Activated naive CD4-positive, alpha-beta T cell treated with anti-CD3 and anti-CD28 coated beads, Interleukin-2, amount 50 U/mL, for 72 hours (primary cell): ENCODE data around the gene ACADS. TPM values are rescaled to one million over a fixed set of nuclear protein-coding genes. Genes with fewer than 3 reads are reported as not detected.
"Not testable (repeated sequence)": the region's sequence is repeated elsewhere in the genome, so short reads cannot be mapped to it uniquely, and the experiment has no call there.

Experiments used
- ATAC-seq, 2 donors: fragments of 150-1000 bp; cut with Tn5 transposase; 2 replicates each; pipeline ENCODE4 v1.10.0; 2021; ENCODE audit warnings: mild to moderate bottlenecking in 2 of 2, moderate library complexity in 2 of 2
- DNase-seq, 2 donors: peaks; one replicate each; pipeline ENCODE4 v3.0.0; 2021 to 2022; ENCODE audit warnings: low spot score in 2 of 2
- H3K27ac Mint-ChIP-seq, 2 donors: one replicate each; pipeline ENCODE4 v1.8.0; 2022; ENCODE audit warnings: mild to moderate bottlenecking in 2 of 2, mixed read lengths in 2 of 2
- H3K36me3 Mint-ChIP-seq, 2 donors: one replicate each; pipeline ENCODE4 v1.8.0; 2022; ENCODE audit warnings: mixed read lengths in 2 of 2
- H3K9me3 Mint-ChIP-seq, 2 donors: one replicate each; pipeline ENCODE4 v1.8.0; 2022; ENCODE audit warnings: mixed read lengths in 2 of 2
- total RNA-seq, 2 donors: library from RNA; stranded (reverse); gene quantifications; one replicate each; pipeline ENCODE4 v1.2.3, GENCODE V29; 2022

Gene ACADS
- total RNA-seq, 2 donors from 2014 or later: 15.9 to 24.5 TPM

DNA sequence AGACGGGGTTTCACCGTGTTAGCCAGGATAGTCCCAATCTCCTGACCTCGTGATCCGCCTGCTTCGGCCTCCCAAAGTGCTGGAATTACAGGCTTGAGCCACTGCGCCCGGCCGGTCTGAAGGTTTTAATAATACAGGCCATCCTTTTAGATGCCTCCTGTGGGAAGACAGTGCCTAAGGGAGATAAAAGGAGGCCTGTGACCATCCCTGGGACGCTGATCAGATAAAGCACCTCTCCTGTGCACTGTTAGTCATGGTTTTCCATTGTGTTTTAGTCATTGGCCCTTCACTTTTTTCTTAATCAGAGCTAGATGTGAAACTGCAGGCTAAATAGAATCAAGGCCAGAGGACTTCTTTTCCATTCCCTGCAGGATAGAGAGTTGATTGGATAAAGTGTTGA lies 7.6 kb upstream of the ACADS start:
- H3K27ac Mint-ChIP-seq: no peak overlapping the region
- no peaks in the 10 kb centered on the region for H3K9me3 Mint-ChIP-seq
- H3K36me3 Mint-ChIP-seq: peaks cover 25 to 27% of the 10 kb centered on the region in 2 donors
- ATAC-seq (no peak), DNase-seq (no peak)

DNA sequence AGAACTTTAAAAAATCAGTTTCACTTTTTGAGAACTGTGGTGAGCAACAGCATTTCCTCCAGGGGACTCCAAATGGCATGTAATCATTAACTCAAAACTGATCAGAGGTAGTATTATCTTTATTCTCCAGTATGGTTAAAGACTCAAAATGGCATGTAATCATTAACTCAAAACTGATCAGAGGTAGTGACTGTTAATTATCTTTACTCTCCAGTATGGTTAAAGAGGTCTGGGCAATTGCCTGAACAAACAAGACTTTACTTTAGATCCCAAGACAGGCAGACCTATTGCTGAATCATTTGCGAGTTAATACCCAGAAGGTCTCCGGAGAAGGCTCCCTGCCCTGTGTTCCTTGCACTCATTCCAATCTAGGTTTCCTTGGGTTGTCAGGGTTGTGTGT lies 6.6 kb upstream of the ACADS start:
- Mint-ChIP-seq H3K36me3 (peaks cover 21 to 25% of the 10 kb centered on the region in 2 donors), H3K27ac (no peak overlapping the region), H3K9me3 (no peaks in the 10 kb centered on the region)
- ATAC-seq: no peak
- DNase-seq: no peak

- DNase-seq: no peak
- Mint-ChIP-seq H3K27ac (no peak overlapping the region), H3K36me3 (peaks cover 19 to 25% of the 10 kb centered on the region in 2 donors), H3K9me3 (no peaks in the 10 kb centered on the region)
- no peak for ATAC-seq
These were observed 6.0 kb upstream of the ACADS start for GRCh38 chr12:120719496-120720233.

DNA sequence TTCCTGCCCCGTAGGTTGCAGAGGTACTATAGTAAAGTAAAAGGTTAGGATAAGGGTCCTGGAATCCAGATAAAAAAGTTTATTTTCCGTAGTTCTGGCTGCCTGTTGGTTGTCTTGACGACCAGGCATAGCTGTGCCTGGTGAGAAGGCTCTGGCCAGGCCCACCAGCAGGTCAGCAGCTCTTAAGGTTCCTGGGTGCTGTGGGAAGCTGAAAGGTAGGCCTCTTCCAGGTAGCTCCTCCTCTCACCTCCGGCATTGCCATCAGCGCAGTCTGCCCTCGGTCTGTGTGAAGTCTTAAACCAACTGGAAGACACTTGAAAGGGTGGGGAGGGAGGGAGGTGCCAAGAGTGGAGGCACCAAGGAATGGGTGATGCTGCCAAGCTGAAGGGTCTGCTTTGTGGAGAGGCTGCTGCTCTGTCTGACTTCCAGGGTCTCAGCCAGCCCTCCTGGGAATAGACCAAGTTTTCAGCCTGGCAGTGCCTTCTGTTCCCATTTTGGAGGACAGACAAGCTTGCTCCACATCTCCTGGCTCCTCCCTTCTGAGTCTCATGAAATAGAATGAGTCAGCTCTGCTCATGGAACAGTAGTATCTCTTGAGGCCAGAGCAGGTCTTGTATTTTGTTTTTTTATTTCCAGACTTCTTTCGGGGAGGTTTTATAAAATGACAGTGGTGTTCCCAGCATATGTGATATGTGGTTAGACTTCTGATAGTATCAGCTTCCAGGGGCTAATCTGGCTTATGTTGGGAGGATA lies 5.2 kb upstream of the ACADS start:
- peaks cover 19 to 25% of the 10 kb centered on the region in 2 donors for H3K36me3 Mint-ChIP-seq
- H3K9me3 Mint-ChIP-seq: no peaks in the 10 kb centered on the region
- no peak for ATAC-seq
- DNase-seq: no peak
- H3K27ac Mint-ChIP-seq: no peak overlapping the region

- Mint-ChIP-seq H3K27ac (peak overlapping the region in 1 of 2 donors; percentile 19), H3K36me3 (peaks cover 17 to 24% of the 10 kb centered on the region in 2 donors), H3K9me3 (no peaks in the 10 kb centered on the region)
- DNase-seq: no peak
- ATAC-seq: no peak
These were observed 4.4 kb upstream of the ACADS start for GRCh38 chr12:120720987-120721801.

- DNase-seq (no peak), ATAC-seq (no peak)
- Mint-ChIP-seq H3K9me3 (no peaks in the 10 kb centered on the region), H3K36me3 (peaks cover 11 to 20% of the 10 kb centered on the region in 2 donors), H3K27ac (peak overlapping the region in 1 of 2 donors; percentile 13)
These were observed 3.8 kb upstream of the ACADS start for GRCh38 chr12:120721866-120722265.

GRCh38 chr12:120722784-120723183 lies 2.8 kb upstream of the ACADS start:
- H3K27ac Mint-ChIP-seq: no peak overlapping the region
- DNase-seq (no peak), ATAC-seq (no peak)
- no peaks in the 10 kb centered on the region for H3K9me3 Mint-ChIP-seq
- peaks cover 10 to 20% of the 10 kb centered on the region in 2 donors for H3K36me3 Mint-ChIP-seq

- Mint-ChIP-seq H3K27ac (peak overlapping the region in 1 of 2 donors; percentile 82), H3K36me3 (peaks cover 6 to 9% of the 10 kb centered on the region in 2 donors), H3K9me3 (no peaks in the 10 kb centered on the region)
- ATAC-seq (no peak), DNase-seq (no peak)
These were observed 906 bp upstream of the ACADS start for GRCh38 chr12:120724720-120725119.

DNA sequence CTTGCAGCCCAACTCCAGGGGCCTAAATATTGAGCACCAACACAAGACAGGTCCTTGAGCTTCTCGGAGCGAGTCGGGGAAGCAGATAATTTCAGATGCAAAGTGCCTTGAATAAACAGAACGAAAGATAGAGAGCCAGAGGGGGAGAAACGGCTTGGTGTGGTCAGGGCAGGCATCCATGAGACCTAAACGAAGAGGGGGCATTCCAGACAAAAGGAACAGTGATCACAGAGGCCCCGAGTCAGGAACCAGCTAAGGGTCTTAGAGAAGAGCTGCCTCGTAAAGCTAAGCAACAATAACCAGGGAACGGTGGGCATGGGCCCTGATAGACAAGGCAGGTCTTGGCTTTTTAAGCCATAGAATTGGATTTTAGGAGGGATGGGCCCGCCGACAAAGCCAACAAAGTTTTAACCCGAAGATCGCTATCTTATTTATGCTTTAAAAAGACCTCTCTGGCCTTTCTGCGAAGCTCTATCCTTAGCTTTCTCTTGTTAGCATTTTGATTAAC lies 421 bp upstream of the ACADS start:
- Mint-ChIP-seq H3K36me3 (peaks cover 9 to 14% of the 10 kb centered on the region in 2 donors), H3K27ac (peak overlapping the region in 1 of 2 donors; percentile 82), H3K9me3 (no peaks in the 10 kb centered on the region)
- ATAC-seq: no peak
- DNase-seq: no peak

DNA sequence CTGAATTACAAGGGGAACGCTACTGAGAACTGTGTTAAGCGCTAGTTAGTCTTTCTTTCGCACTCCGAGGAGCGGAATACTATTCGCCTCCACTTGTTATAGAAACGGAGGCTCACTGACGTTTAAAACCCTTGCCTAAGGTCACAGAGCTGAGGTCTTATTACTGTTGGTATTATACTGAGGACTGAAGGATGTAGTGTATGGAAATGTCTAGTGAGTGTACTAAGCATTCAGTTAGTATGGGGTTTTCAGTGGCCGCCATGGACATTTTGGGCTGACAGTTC lies 826 bp downstream of the ACADS start:
- H3K27ac Mint-ChIP-seq: peak overlapping the region in 1 of 2 donors; percentile 82
- no peak for DNase-seq
- H3K9me3 Mint-ChIP-seq: no peaks in the 10 kb centered on the region
- peaks cover 15 to 19% of the 10 kb centered on the region in 2 donors for H3K36me3 Mint-ChIP-seq
- no peak for ATAC-seq

- H3K27ac Mint-ChIP-seq: no peak overlapping the region
- no peak for ATAC-seq
- no peaks in the 10 kb centered on the region for H3K9me3 Mint-ChIP-seq
- DNase-seq: no peak
- H3K36me3 Mint-ChIP-seq: peaks cover 15 to 19% of the 10 kb centered on the region in 2 donors
These were observed 1.3 kb downstream of the ACADS start for GRCh38 chr12:120726961-120727360.

GRCh38 chr12:120732198-120732597 lies 6.6 kb downstream of the ACADS start:
- not testable (repeated sequence) for DNase-seq, H3K27ac Mint-ChIP-seq, H3K9me3 Mint-ChIP-seq, ATAC-seq
- H3K36me3 Mint-ChIP-seq: peaks cover 13 to 15% of the 10 kb centered on the region in 2 donors

DNA sequence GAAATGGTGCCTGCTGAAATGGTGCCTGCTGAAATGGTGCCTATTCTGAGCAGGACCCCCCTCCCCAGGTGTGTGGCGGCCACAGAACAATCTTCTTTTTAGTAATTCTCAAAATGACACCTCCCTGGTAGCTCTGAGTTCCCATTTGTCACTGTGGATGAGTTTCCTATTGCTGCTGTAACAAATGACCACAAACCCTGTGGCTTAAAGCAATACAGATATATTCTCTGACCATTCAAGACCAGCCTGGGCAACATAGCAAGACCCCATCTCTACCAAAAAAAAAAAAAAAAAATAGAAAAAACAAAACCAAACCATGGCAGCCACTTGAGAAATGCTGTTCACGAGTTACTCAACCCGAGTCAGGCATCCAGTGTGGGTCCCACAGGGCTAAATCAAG lies 7.9 kb downstream of the ACADS start:
- H3K36me3 Mint-ChIP-seq: peaks cover 13 to 15% of the 10 kb centered on the region in 2 donors
- ATAC-seq (no peak), DNase-seq (no peak)
- peak overlapping the region in 1 of 2 donors; percentile 14 for H3K27ac Mint-ChIP-seq
- H3K9me3 Mint-ChIP-seq: no peaks in the 10 kb centered on the region

GRCh38 chr12:120734210-120734609 lies 8.6 kb downstream of the ACADS start:
- H3K27ac Mint-ChIP-seq: peak overlapping the region in 1 of 2 donors; percentile 14
- peaks cover 13 to 15% of the 10 kb centered on the region in 2 donors for H3K36me3 Mint-ChIP-seq
- H3K9me3 Mint-ChIP-seq: no peaks in the 10 kb centered on the region
- ATAC-seq (no peak), DNase-seq (no peak)

DNA sequence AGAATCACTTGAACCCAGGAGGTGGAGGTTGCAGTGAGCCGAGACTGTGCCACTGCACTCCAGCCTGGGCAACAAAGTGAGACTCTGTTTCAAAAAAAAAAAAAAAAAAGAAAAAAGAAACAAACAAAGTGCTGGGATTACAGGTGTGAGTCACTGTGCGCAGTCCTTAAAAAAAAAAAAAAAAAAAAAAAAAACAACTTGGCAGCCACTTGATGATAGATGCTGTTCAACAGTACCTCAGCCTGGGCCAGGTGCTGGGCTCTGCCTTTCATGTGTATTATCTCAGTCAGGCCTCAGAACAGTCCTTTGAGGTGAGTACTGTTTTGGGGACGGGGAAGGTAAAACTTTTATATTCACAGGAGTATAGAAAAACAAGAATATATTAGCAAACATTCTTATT lies 9.6 kb downstream of the ACADS start:
- ATAC-seq (no peak), DNase-seq (no peak)
- Mint-ChIP-seq H3K36me3 (peaks cover 5 to 6% of the 10 kb centered on the region in 2 donors), H3K27ac (peak overlapping the region in 1 of 2 donors; percentile 29), H3K9me3 (no peaks in the 10 kb centered on the region)

- H3K9me3 Mint-ChIP-seq: no peaks in the 10 kb centered on the region
- no peak overlapping the region for H3K27ac Mint-ChIP-seq
- no peak for ATAC-seq
- H3K36me3 Mint-ChIP-seq: no peaks in the 10 kb centered on the region
- no peak for DNase-seq
These were observed 11.0 kb downstream of the ACADS start for GRCh38 chr12:120736404-120737331.
